Measurements from ENCODE around the gene KCMF1.
A peak's percentile ranks its signal among the peaks of the same experiment; 100 is the strongest.

The KCMF1 gene

GRCh38 chr2:85032621-85033020, 61.7 kb downstream of the KCMF1 start:
- no peak for DNase-seq

- no peak for DNase-seq
Measured at GRCh38 chr2:85033388-85033787, 62.4 kb downstream of the KCMF1 start.

GRCh38 chr2:85034158-85034557, 63.2 kb downstream of the KCMF1 start:
- DNase-seq = no peak

GRCh38 chr2:85037622-85038021, 66.7 kb downstream of the KCMF1 start:
- DNase-seq = no peak

- DNase-seq = no peak
Measured at GRCh38 chr2:85042330-85042729, 71.4 kb downstream of the KCMF1 start.

GRCh38 chr2:85048534-85048933, 77.6 kb downstream of the KCMF1 start:
- DNase-seq = no peak

- DNase-seq = no peak
Measured at GRCh38 chr2:85049236-85049635, 78.3 kb downstream of the KCMF1 start.

- DNase-seq = no peak
Measured at GRCh38 chr2:85053802-85054201, 82.8 kb downstream of the KCMF1 start.

GRCh38 chr2:85057226-85057962, 86.4 kb downstream of the KCMF1 start:
- DNase-seq = no peak

- DNase-seq = no peak
Measured at GRCh38 chr2:85061896-85062295, 90.9 kb downstream of the KCMF1 start.

- DNase-seq = no peak
Measured at GRCh38 chr2:85062565-85062964, 91.6 kb downstream of the KCMF1 start.

- no peak for DNase-seq
Measured at GRCh38 chr2:85063981-85064599, 93.1 kb downstream of the KCMF1 start.

GRCh38 chr2:85064927-85065577, 94.1 kb downstream of the KCMF1 start:
- DNase-seq = no peak

GRCh38 chr2:85066006-85066740, 95.2 kb downstream of the KCMF1 start:
- no peak for DNase-seq

GRCh38 chr2:85066874-85067351, 96.0 kb downstream of the KCMF1 start:
- peak; percentile 58 for DNase-seq

- no peak for DNase-seq
Measured at GRCh38 chr2:85071096-85071495, 100.1 kb downstream of the KCMF1 start.

GRCh38 chr2:85073033-85073432, 102.1 kb downstream of the KCMF1 start:
- DNase-seq = no peak

GRCh38 chr2:85076618-85077274, 105.8 kb downstream of the KCMF1 start:
- no peak for DNase-seq

- no peak for DNase-seq
Measured at GRCh38 chr2:85077859-85078419, 107.0 kb downstream of the KCMF1 start.

- no peak for DNase-seq
Measured at GRCh38 chr2:85078536-85078935, 107.6 kb downstream of the KCMF1 start.

- DNase-seq = no peak
Measured at GRCh38 chr2:85083092-85083491, 112.1 kb downstream of the KCMF1 start.

GRCh38 chr2:85085563-85085962, 114.6 kb downstream of the KCMF1 start:
- no peak for DNase-seq
